Left lung (tissue), 10 donors: ENCODE results near the gene PRKN. TPM values are rescaled to one million over a fixed set of nuclear protein-coding genes. Genes with fewer than 3 reads are reported as not detected.
A peak's percentile ranks its signal among the peaks of the same experiment; 100 is the strongest.

Experiments
- ATAC-seq: fragments of 200-7000 bp; cut with Tn5 transposase; one replicate; pipeline ENCODE4 v1.9.1; 2020; ENCODE audit warnings: moderate library complexity
- DNase-seq, 4 donors: peaks; one replicate each; pipeline ENCODE4 v3.0.0-alpha.2; 2013 to 2020
- H3K27ac ChIP-seq, 2 donors: fragments of 200-600 bp; sonication (generic) in 1 of 2; one replicate each; pipeline versions ENCODE4 v1.5.0 to v1.8.0; 2020 to 2021
- H3K27me3 ChIP-seq, 2 donors: fragments of 200-600 bp; sonication (generic) in 1 of 2; one replicate each; pipeline versions ENCODE4 v1.5.0 to v1.8.0; 2020 to 2021
- H3K36me3 ChIP-seq, 2 donors: fragments of 200-600 bp; sonication (generic) in 1 of 2; one replicate each; pipeline versions ENCODE4 v1.5.0 to v1.8.0; 2020 to 2021
- H3K4me1 ChIP-seq, 2 donors: fragments of 200-600 bp; one replicate each; pipeline ENCODE4 v1.8.0; 2021
- H3K4me3 ChIP-seq, 2 donors: fragments of 200-600 bp; sonication (generic) in 1 of 2; one replicate each; pipeline versions ENCODE4 v1.5.0 to v1.8.0; 2020 to 2021; ENCODE audit warnings: mild to moderate bottlenecking in 1 of 2
- H3K9me3 ChIP-seq, 2 donors: fragments of 200-600 bp; sonication (generic) in 1 of 2; one replicate each; pipeline versions ENCODE4 v1.5.0 to v1.8.0; 2020 to 2021
- intact Hi-C, 2 donors: fragments of 100-400 bp; cut with DNase I; formaldehyde crosslinking; loops; one replicate each; pipeline versions ENCODE4 v1.11.2 to v1.14.2; 2022
- polyA plus RNA-seq, 6 donors: library from polyadenylated mRNA; unstranded; fragments of 120-200 nt; gene quantifications; one replicate each; pipeline ENCODE4 v1.2.1, GENCODE V29; 2013; ENCODE audit not compliant: insufficient read length in 6 of 6
- total RNA-seq, 2 donors: library from RNA; stranded (reverse); fragmentation: NEBNext Ultra II Directional; extraction: Animal tissue kit (Norgen Biotek cat#: 25700); gene quantifications; one replicate each; pipeline ENCODE4 v1.2.1, GENCODE V29; 2021
- TF ChIP-seq, protein P1 (sequence below), 2 donors: fragments of 200-600 bp; sonication (generic) in 1 of 2; IDR thresholded peaks; one replicate each; pipeline versions ENCODE4 v1.5.0 to v1.8.0; 2021; ENCODE audit warnings: antibody characterized with exemption in 2 of 2
- donor health status: DM: no; HTN: yes; CAD: no.
- donor health status: DM: no; HTN: no; CAD: no.

The PRKN gene
- total and polyA plus RNA-seq, 8 donors = 1.9 to 4.3 (median 2.5) TPM

GRCh38 chr6:162448294-162448693, 279.3 kb downstream of the PRKN start:
- Histone ChIP-seq H3K27ac (no peak overlapping the region), H3K36me3 (no peaks in the 10 kb centered on the region), H3K27me3 (no peaks in the 10 kb centered on the region), H3K4me3 (no peak overlapping the region), H3K9me3 (no peaks in the 10 kb centered on the region), H3K4me1 (no peaks in the 10 kb centered on the region)
- intact Hi-C loops = no loop called here
- TF ChIP-seq, protein P1, sequence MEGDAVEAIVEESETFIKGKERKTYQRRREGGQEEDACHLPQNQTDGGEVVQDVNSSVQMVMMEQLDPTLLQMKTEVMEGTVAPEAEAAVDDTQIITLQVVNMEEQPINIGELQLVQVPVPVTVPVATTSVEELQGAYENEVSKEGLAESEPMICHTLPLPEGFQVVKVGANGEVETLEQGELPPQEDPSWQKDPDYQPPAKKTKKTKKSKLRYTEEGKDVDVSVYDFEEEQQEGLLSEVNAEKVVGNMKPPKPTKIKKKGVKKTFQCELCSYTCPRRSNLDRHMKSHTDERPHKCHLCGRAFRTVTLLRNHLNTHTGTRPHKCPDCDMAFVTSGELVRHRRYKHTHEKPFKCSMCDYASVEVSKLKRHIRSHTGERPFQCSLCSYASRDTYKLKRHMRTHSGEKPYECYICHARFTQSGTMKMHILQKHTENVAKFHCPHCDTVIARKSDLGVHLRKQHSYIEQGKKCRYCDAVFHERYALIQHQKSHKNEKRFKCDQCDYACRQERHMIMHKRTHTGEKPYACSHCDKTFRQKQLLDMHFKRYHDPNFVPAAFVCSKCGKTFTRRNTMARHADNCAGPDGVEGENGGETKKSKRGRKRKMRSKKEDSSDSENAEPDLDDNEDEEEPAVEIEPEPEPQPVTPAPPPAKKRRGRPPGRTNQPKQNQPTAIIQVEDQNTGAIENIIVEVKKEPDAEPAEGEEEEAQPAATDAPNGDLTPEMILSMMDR (IDR thresholded peaks at IDR 0.05) = no peak
- DNase-seq (no peak), ATAC-seq (no peak)

- no peak for DNase-seq
- intact Hi-C loops = no loop called here
- Histone ChIP-seq H3K27me3 (no peaks in the 10 kb centered on the region), H3K4me1 (no peaks in the 10 kb centered on the region), H3K9me3 (peaks cover 0 to 15% of the 10 kb centered on the region in 2 donors), H3K27ac (no peak overlapping the region), H3K4me3 (no peak overlapping the region), H3K36me3 (no peaks in the 10 kb centered on the region)
- no peak for ATAC-seq
- TF ChIP-seq, protein P1 (IDR thresholded peaks at IDR 0.05) = no peak
Observed at GRCh38 chr6:162443101-162443500, 284.5 kb downstream of the PRKN start.

DNA sequence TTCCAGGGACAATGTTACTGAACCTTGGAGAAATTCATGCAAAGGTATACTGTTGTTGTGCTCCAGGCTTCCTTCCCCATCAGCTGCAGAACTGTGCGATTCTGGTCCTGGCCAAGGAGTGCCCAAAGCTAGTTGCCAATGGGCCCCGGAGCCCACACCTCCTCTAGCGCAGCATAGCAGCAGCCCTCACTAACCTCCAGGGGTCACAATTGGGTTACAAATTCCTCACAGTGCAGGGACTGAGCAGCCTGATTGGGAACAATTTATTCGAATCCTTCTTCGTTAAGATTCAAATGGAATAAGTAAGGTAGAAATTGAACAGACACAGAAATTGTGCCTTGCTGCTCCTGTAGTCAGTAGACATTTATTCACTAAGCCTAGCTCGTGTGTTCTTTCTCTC, 284.9 kb downstream of the PRKN start:
- intact Hi-C loops = no loop called here
- Histone ChIP-seq H3K9me3 (peaks cover 0 to 15% of the 10 kb centered on the region in 2 donors), H3K4me3 (no peak overlapping the region), H3K27me3 (no peaks in the 10 kb centered on the region), H3K27ac (no peak overlapping the region), H3K36me3 (no peaks in the 10 kb centered on the region), H3K4me1 (no peaks in the 10 kb centered on the region)
- TF ChIP-seq, protein P1 (IDR thresholded peaks at IDR 0.05) = no peak
- peak; percentile 30 for ATAC-seq
- peak in 2 of 4 donors; percentile 11 to 49 for DNase-seq

DNA sequence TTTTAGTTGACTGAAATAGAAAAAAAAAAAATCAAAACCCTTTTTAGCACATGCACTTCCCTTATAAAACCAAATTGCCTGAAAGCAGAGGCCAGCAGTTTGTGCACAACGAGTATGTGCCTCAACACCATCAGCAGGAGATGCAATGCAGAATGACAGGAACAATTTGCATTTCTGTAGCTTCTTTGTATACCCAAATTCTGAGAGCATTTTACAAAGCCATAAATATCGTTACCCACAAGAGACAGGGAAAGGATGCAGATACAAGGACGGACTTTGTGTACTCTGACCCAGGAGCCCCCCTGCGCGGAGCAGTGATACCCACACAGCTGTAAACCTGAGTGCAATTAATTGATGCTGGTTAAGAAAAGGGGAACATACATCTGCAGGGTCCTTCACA, 285.6 kb downstream of the PRKN start:
- ATAC-seq (no peak), DNase-seq (no peak)
- intact Hi-C loops = no loop called here
- no peaks in the 10 kb centered on the region for H3K27me3 ChIP-seq
- H3K9me3 ChIP-seq = peaks cover 0 to 15% of the 10 kb centered on the region in 2 donors
- TF ChIP-seq, protein P1 (IDR thresholded peaks at IDR 0.05) = no peak
- H3K36me3 ChIP-seq = no peaks in the 10 kb centered on the region
- no peaks in the 10 kb centered on the region for H3K4me1 ChIP-seq
- no peak overlapping the region for H3K4me3 ChIP-seq
- H3K27ac ChIP-seq = no peak overlapping the region

DNA sequence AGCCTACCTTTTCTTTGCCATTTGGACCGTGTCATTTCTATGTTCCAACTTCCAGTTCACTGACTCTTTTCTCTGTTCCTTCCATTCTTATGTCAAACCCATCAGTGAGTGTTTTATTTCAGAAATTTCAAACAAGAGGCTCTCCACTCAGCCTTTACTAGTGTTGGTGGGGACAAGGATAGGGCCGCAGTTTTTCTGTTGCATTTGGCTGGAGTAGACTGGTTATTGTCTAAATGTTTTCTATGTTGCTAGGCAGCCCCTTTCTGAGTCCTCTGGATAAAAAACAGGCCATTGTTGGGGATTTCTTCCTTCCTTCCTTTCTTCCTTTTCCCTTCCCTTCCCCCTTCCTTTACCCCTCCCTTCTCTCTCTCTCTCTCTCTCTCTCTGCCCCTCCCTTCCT, 288.6 kb downstream of the PRKN start:
- H3K27ac ChIP-seq = no peak overlapping the region
- peaks cover 0 to 18% of the 10 kb centered on the region in 2 donors for H3K9me3 ChIP-seq
- no peak for DNase-seq
- H3K4me1 ChIP-seq = no peaks in the 10 kb centered on the region
- H3K36me3 ChIP-seq = no peaks in the 10 kb centered on the region
- intact Hi-C loops = no loop called here
- no peaks in the 10 kb centered on the region for H3K27me3 ChIP-seq
- ATAC-seq = no peak
- no peak overlapping the region for H3K4me3 ChIP-seq
- TF ChIP-seq, protein P1 (IDR thresholded peaks at IDR 0.05) = no peak
